Measurements from ENCODE around the gene MYO3B.

GRCh38 chr2:170305711-170306110 lies 127.8 kb downstream of the MYO3B start:
- TF ChIP-seq GATA3 (IDR thresholded peaks at IDR 0.05; ENCODE audit: low read depth, low read length) (no peak), GATA2 (IDR thresholded peaks at IDR 0.05; ENCODE audit: low read depth, low read length) (no peak)
